Astrocyte (in vitro differentiated cells and primary cell): ENCODE data around the gene MBOAT7.

Experiments used
- EZH2 ChIP-seq: IDR thresholded peaks from 2 replicates; pipeline ENCODE4 v1.6.1; 2012; ENCODE audit warnings: mild to moderate bottlenecking, low read length, inconsistent platforms; ENCODE audit not compliant: insufficient read depth
- TF ChIP-seq, protein P1 (sequence below): IDR thresholded peaks from 2 replicates; pipeline ENCODE4 v1.5.1; 2011; ENCODE audit warnings: low read depth, mild to moderate bottlenecking, inconsistent platforms, low read length, moderate library complexity; ENCODE audit not compliant: insufficient read depth

DNA sequence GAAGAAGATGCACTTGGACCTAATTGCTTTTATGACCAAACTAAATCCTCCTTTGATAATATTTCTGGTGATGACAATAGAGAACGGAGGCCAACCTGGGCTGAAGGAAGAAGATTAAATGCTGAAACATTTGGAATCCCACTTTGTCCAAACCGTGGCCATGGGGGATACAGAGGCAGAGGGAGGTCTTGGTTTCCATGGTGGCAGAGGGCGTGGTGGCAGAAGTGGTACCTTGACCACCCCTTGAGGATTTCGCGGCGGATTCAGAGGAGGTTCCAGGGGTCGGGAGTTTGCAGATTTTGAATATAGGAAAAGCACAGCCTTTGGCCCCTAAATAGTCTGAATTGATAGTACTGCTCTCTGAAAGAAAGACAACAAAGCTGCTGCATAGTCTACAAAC is 40.7 kb upstream of the MBOAT7 start:
- TF ChIP-seq, protein P1, sequence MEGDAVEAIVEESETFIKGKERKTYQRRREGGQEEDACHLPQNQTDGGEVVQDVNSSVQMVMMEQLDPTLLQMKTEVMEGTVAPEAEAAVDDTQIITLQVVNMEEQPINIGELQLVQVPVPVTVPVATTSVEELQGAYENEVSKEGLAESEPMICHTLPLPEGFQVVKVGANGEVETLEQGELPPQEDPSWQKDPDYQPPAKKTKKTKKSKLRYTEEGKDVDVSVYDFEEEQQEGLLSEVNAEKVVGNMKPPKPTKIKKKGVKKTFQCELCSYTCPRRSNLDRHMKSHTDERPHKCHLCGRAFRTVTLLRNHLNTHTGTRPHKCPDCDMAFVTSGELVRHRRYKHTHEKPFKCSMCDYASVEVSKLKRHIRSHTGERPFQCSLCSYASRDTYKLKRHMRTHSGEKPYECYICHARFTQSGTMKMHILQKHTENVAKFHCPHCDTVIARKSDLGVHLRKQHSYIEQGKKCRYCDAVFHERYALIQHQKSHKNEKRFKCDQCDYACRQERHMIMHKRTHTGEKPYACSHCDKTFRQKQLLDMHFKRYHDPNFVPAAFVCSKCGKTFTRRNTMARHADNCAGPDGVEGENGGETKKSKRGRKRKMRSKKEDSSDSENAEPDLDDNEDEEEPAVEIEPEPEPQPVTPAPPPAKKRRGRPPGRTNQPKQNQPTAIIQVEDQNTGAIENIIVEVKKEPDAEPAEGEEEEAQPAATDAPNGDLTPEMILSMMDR = no peak
- no peak for TF ChIP-seq EZH2
